GM19372 (cell line): Measurements from ENCODE around the gene HSD17B8.

ENCODE experiments used
- ATAC-seq: cut with Tn5 transposase; IDR thresholded peaks from one replicate; pipeline ENCODE4 v1.9.1; 2021; ENCODE audit warnings: mild to moderate bottlenecking, low read depth, moderate library complexity; ENCODE audit not compliant: unreplicated experiment

HSD17B8 gene

GRCh38 chr6:33235221-33235634, 30.8 kb downstream of the HSD17B8 start:
- no peak for ATAC-seq

GRCh38 chr6:33236328-33236727, 31.9 kb downstream of the HSD17B8 start:
- no peak for ATAC-seq

GRCh38 chr6:33236852-33237251, 32.4 kb downstream of the HSD17B8 start:
- ATAC-seq = no peak

- ATAC-seq = no peak
These were observed 33.3 kb downstream of the HSD17B8 start for GRCh38 chr6:33237741-33238140.

- no peak for ATAC-seq
These were observed 37.5 kb downstream of the HSD17B8 start for GRCh38 chr6:33241968-33242367.

GRCh38 chr6:33243476-33243875, 39.0 kb downstream of the HSD17B8 start:
- no peak for ATAC-seq

- ATAC-seq = peak; percentile 34
These were observed 43.7 kb downstream of the HSD17B8 start for GRCh38 chr6:33247977-33248642.

GRCh38 chr6:33248643-33248931, 44.1 kb downstream of the HSD17B8 start:
- ATAC-seq = no peak

- ATAC-seq = peak; percentile 86
These were observed 44.7 kb downstream of the HSD17B8 start for GRCh38 chr6:33248932-33249731.

- no peak for ATAC-seq
These were observed 45.5 kb downstream of the HSD17B8 start for GRCh38 chr6:33249732-33250630.

GRCh38 chr6:33250731-33251130, 46.3 kb downstream of the HSD17B8 start:
- no peak for ATAC-seq

- no peak for ATAC-seq
These were observed 47.0 kb downstream of the HSD17B8 start for GRCh38 chr6:33251395-33252012.

GRCh38 chr6:33252759-33253158, 48.3 kb downstream of the HSD17B8 start:
- ATAC-seq = no peak

GRCh38 chr6:33254591-33254990, 50.1 kb downstream of the HSD17B8 start:
- ATAC-seq = no peak
